GM18873 (cell line): Measurements from ENCODE around the gene MIEF2.

Source experiments
- ATAC-seq: cut with Tn5 transposase; IDR thresholded peaks from one replicate; pipeline ENCODE4 v1.9.1; 2021; ENCODE audit warnings: mild to moderate bottlenecking, moderate library complexity, moderate number of reproducible peaks; ENCODE audit not compliant: unreplicated experiment, low FRiP score

MIEF2 gene

GRCh38 chr17:18254888-18255649 lies 5.4 kb upstream of the MIEF2 start:
- ATAC-seq, result no peak

- ATAC-seq, result no peak
Measured at GRCh38 chr17:18256351-18256750, 4.1 kb upstream of the MIEF2 start.

GRCh38 chr17:18256776-18257175 lies 3.7 kb upstream of the MIEF2 start:
- ATAC-seq, result no peak

DNA sequence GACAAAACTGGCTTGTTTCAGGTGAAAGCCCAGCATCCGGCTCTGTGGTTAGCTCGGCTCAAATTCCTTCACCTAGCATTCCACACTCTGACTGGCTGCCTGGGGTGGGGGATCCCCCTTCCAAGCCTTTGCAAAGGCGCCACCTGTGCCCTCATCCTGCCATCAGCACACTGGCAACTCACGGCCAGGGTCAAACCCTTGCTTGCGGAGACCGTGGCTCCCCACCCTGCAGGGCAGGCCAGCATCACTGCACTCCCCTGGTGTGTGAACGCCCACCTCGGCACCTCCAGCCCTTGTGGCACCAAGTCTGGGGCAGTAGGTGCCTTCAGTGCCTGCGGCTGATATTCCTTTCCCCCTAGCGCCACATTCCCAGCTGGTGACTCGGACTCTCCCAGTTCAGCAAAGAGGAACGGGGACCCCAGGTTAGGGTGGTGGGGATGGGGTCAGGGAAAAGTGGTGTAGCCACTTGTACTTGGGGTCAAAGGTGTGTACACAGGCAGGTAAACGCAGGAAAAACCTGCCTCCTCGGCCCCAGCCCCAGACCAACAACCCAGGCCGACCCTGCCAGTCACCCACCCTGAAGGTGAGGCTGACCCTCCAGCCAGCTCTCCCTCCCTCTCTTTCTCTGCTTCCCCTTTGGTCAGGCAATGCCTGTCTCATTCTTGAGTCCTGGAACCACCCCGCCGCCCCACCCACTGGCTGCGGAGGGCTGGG lies 3.0 kb upstream of the MIEF2 start:
- no peak for ATAC-seq

DNA sequence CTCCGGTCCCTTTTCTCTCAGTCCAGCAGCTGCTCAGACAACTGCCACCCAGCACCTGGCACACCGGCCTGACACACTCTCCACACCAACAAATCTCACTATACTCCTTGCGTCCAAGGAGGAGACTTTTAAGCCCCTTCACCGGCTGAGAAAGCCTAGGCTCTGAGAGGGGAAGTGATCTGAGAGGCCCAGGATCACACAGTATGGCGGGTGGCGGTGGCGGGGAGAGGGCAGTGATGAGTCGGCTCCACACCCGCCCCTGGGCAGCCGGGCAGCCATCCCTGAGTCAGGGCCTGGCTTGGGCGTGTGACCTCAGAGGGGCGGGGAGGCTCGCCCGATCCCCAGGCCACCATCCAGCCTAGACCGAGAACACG lies 2.5 kb upstream of the MIEF2 start:
- ATAC-seq, result no peak

DNA sequence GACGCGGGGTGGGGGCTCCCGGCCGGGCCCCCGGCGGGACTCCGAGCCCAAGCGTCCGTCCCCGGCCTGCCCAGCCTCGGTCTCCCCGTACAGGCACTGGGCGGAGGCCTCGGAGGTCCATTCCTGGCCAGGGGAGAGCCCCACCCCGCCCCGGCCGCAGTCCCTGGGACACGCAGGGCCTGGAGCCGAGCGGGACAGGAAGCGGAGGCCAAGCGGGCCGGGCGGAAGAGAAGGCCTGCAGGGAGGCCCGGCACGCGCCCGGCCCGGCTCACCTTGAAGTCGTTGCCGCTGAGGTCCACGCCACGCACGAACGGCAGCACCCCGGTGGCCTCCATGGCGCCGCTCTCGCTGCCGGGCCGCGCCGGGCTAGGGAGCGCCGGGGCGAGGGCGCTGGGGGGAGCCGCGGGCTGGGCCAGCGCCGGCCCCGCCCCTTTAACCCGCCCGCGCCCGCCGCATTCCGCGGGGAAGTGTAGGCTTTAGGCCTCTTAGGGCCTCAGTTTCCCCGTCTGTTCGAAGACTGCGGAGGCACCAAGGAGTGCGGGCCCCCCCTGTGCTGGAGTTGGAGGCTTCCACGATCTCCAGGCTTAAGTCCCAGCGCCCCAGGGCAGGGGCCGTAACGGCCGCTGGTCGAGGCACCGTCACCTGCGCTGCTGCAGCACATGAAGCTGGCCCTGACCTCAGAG lies 2.0 kb upstream of the MIEF2 start, which contains the start of gene FLII:
TSS of gene FLII (minus strand) at position 383 of the 683 bp plus-strand sequence. CDS start at position 335, 48 bp downstream.
- no peak for ATAC-seq

- no peak for ATAC-seq
Measured at GRCh38 chr17:18259621-18260331, 686 bp upstream of the MIEF2 start.

- no peak for ATAC-seq
Measured at GRCh38 chr17:18261146-18261515, 669 bp downstream of the MIEF2 start.

DNA sequence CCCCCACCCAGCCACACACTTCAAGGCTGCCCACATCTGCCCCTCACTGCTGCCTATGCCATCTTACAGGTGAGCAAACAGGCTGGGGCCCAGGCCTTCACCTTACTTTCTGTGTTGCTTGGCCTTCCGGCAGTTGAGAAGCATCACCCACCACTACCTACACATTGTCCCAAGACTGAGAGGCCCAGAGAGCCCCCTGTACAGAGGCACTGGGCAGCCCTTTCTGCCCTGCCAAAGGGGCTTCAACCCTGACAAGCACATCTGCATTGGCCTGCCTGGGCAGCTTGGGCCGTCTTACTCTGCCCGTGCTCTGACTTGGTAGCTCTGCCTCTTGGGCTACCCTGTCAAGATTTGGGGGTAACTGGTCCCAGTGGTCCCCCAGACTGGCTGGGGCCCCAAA lies 1.2 kb downstream of the MIEF2 start:
- no peak for ATAC-seq

DNA sequence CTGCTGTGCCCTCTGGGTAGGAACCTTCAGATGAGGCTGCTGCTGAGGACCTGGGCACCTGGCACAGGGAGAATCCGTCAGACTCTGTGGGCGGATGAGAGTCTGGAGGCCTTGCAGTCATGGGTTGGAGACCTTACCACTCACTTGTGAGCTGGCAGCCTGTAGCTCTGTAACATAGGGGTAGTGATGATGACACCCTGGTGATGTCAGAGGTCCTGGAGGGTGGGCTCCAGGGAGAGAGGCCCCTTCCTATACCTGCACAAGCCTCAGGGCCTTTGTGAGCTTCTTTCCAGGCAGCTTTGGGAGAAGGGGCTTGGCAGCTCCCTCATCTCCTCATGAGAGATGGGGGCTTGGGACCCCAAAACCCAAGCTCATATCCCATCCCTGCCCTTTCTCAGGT lies 1.6 kb downstream of the MIEF2 start:
- no peak for ATAC-seq

DNA sequence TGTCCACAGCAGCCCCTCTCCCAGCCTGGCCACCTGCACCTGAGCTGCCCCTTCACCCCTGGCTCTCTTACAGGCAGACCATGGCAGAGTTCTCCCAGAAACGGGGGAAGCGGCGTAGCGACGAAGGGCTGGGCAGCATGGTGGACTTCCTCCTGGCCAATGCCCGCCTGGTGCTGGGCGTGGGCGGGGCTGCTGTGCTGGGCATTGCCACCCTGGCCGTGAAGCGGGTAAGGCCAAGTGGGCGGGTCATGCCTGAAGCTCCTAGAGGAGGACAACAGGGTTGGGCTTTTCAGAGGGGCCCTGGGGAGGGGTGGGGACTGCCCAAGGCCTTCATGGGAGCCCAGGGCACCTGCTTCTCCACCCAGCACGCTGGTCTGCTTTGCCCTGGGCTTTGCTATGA lies 2.2 kb downstream of the MIEF2 start:
- no peak for ATAC-seq

DNA sequence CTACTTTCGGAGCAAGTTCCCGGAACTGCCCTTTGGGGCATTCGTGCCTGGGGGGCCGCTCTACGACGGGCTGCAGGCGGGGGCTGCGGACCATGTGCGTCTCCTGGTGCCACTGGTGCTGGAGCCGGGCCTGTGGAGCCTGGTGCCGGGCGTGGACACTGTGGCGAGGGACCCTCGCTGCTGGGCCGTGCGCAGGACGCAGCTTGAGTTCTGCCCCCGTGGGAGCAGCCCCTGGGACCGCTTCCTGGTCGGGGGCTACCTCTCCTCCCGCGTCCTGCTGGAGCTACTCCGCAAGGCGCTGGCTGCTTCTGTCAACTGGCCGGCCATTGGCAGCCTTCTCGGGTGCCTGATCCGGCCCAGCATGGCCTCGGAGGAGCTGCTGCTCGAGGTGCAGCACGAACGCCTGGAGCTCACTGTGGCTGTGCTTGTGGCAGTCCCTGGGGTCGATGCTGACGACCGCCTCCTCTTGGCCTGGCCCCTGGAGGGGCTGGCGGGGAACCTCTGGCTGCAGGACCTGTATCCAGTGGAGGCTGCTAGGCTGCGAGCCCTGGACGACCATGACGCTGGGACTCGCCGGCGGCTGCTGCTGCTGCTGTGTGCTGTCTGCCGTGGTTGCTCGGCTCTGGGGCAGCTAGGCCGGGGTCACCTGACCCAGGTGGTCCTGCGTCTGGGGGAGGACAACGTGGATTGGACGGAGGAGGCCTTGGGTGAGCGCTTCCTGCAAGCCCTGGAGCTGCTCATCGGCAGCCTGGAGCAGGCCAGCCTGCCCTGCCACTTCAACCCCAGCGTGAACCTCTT lies 3.6 kb downstream of the MIEF2 start:
- ATAC-seq, result no peak

GRCh38 chr17:18267366-18267765 lies 6.9 kb downstream of the MIEF2 start:
- ATAC-seq, result no peak

DNA sequence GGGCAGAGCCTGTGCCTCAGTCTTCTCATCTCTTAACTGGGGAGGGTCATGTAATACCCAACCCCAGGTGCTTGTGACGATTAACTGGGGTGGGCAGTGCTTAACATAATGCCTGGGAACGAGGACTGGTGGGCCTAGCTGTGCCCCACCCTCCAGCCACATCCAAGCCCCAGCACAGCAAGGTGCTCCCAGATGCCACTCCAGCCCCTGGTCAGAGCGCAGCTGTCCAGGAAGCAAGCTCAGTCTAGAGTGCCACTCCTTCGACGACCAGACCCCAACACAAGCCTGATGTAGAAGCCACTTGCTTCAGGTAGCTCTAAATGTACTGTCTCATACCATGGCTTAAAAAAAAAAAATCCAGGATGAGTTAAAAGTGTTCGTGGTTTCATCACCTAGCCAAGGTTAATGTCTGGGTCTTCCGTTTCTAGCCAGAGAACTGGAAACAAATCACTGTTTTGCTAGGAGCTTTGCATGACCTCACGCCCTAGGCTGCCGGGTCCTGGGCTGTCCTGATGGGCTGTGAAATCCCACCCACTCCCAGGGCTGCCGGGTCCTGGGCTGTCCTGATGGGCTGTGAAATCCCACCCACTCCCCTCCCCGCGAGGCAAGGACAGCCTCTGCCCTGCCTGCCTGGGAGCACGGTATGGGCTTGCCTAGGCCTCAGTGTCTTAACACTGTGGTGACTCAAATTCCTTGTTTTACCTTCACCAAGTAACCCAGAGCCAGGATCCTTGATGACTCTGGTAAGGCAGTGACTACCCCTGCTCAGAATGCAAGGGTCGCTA lies 7.7 kb downstream of the MIEF2 start:
- no peak for ATAC-seq

DNA sequence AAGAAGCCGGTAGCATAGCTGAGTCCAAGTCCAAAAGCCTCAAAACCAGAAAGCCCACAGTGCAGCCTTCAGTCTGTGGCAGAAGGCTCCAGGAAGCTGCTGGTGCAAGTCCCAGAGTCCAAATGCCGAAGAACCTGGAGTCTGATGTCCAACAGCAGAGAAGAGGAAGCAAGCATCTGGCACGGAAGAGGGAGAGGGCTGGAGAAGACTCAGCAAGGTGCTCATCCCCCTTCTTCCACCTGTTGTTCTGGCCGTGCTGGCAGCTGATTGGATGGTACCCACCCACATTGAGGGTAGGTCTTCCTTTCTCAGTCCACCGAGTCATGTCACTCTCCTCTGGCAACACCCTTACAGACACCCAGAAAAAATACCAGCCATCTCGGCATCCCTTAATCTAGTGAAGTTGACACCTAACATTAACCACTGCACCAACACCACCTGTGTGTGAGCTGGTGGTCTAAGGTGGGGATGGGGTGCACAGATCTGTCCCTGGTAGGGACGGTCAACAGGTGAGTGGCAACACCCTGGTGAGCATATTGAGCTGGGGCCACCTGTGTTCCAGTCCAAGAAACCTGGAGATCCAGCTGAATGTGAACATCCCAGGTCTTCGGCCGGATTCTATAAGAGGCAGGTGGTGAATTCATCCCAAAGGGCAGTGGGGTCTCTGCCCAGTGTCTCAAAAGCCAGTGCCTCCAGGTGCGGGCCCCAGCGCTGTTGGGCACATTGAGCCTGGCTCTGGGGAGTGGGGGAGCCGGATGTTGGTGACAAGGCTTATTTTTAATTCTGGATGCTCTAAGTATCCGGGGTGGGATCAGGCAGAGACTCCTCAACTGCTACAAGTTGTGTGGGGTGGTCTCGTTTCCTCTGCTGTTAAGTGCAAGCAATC lies 9.8 kb downstream of the MIEF2 start:
- no peak for ATAC-seq

DNA sequence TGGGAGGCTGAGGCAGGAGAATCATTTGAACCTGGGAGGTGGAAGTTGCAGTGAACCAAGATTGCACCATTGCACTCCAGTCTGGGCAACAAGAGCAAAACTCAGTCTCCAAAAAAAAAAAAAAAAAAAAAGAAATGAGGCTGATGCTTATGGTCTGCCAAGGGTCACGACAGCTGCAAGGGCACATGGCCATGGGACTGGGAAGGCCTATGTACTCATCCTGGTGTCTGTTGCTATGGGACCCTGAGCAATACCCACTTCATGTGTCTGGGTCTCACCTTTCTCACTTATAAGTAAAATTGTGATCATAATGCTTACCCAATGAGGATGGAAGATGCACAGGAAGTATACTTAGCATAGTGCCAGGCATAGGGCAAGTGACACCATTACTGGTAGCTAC lies 16.6 kb downstream of the MIEF2 start:
- ATAC-seq, result no peak

DNA sequence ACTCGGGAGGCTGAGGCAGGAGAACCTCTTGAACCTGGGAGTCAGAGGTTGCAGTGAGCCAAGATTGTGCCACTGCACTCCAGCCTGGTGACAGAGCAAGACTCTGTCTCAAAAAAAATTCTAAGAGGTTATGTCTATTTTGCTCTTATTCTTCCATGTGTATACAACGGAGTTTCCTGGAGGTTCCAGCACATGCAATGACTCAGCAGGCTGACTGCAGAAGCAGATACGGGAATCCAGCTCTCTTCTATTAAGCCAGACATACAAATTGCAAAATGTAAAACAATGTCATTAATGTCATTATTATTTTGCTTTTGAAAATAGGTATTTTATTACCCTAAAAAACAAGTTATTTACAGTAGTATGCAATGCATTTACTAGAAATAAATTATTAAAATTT lies 18.4 kb downstream of the MIEF2 start:
- no peak for ATAC-seq

- ATAC-seq, result no peak
Measured at GRCh38 chr17:18280249-18280648, 19.8 kb downstream of the MIEF2 start.
